ENCODE data around the gene PLOD3.

The PLOD3 gene

DNA sequence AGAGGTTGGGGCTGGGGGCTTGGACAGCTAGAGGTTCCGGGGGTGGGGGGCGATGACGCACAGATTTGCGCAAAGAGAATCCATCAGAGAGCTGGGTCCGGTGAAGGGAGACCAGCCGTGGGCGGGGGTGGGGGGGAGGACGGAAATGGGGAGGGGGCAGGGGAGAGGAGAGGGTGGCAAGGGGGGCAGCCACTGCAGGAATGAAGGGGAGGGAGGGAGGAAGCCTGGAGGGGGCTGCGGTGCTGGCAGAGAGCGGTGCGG lies 50.8 kb downstream of the PLOD3 start:
- H3K27me3 ChIP-seq (replicated peaks; ENCODE audit: control insufficient read depth, insufficient read depth, low read length), result peaks cover 52% of the 10 kb centered on the region
- no peak overlapping the region for H3K4me3 ChIP-seq (ENCODE audit: low read length)
- no peak overlapping the region for H3K9ac ChIP-seq (ENCODE audit: low read length)
- H3K36me3 ChIP-seq (ENCODE audit: control insufficient read depth, insufficient read depth, low read length, severe bottlenecking), result no peaks in the 10 kb centered on the region
- no peaks in the 10 kb centered on the region for H3K9me3 ChIP-seq (ENCODE audit: control insufficient read depth, low read length)
- no peak for DNase-seq (ENCODE audit: low read depth)
- peaks cover 20% of the 10 kb centered on the region for H3K4me1 ChIP-seq (ENCODE audit: control insufficient read depth, insufficient read depth, low read length)

DNA sequence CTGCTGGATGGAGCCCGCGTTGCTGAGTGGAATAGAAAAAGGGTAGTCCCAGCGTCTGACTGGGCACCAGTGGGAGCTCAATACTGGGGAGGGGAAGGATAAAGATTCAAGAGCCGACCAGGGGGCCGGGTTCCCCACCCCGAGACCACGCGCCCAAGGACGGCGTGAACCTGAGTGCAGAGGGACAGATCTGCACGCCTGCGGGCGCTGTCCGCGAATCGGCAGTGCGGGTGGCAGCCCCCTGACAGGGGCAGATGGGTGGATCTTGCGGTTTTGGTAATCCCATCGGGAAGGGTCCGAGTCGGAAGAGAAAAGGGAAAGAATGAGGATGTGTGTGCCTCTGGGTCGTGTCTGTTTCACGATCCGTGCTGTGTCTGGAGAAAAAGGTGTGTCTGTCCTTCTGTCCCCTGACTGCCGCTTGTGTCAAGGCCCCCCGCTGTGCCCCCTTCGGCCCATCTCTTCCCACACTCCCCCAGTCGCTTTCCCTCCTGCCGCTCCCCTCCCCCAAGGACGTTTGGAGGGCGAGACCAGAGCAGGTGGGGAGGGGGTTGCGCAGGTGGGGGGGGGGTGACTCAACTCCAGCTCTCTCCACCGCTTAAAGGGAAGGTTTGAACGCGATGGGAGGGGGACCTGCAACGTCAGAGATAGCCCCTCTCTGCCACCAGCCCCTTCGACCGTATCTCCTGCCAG lies 51.3 kb downstream of the PLOD3 start:
- no peak for DNase-seq (ENCODE audit: low read depth)
- H3K9ac ChIP-seq (ENCODE audit: low read length), result no peak overlapping the region
- H3K9me3 ChIP-seq (ENCODE audit: control insufficient read depth, low read length), result no peaks in the 10 kb centered on the region
- no peaks in the 10 kb centered on the region for H3K36me3 ChIP-seq (ENCODE audit: control insufficient read depth, insufficient read depth, low read length, severe bottlenecking)
- peaks cover 20% of the 10 kb centered on the region for H3K4me1 ChIP-seq (ENCODE audit: control insufficient read depth, insufficient read depth, low read length)
- peak overlapping the region; percentile 20 for H3K4me3 ChIP-seq (ENCODE audit: low read length)
- peaks cover 48% of the 10 kb centered on the region for H3K27me3 ChIP-seq (replicated peaks; ENCODE audit: control insufficient read depth, insufficient read depth, low read length)

DNA sequence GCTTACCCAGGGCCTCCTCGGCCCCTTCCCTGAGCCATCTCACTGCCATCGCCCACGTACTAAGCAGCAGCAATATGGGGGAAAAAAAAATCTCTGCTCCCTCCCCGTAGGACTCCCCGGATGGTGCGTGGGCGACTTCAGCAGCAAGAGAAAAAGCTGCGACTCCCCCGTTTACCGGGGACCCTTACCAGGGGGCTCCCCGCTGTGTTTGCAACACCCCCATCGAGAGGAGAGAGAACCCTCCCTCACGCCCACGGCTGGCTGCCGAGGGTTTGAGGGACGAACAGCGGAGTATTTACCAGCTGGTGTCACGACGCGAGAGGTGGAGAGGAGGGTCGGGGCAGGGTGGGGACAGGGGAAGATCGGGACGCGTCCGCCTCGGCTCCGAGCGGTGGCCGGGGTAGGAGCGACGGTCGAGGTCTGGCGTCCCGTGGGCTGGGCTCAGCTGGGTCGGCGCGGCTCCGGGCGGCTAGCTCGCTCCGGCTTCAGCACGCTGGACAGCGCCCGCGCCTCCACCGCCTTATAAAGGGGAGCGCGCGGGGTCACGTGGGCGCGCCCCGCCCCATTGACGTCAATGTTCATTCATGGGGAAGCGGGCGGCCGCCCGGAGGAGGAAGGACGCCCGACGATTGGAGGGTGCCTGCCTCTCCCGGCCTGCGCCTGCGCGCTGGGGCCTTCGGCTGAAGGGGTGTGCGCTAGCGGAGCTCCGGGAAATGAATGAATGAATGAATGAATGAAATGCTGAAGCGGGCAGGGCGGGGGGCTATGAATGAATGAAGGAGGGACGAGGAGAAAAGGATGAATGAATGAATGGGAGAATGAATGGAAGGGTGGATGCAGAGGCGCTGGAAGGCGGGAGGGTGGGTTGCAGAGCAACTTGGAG lies 52.1 kb downstream of the PLOD3 start, which contains the start of gene VGF:
Gene VGF (minus strand): TSS at position 495 of the 883 bp plus-strand sequence. CDS start 726 bp downstream, outside the sequence.
- H3K4me1 ChIP-seq (ENCODE audit: control insufficient read depth, insufficient read depth, low read length), result peaks cover 20% of the 10 kb centered on the region
- H3K9me3 ChIP-seq (ENCODE audit: control insufficient read depth, low read length), result no peaks in the 10 kb centered on the region
- peaks cover 41% of the 10 kb centered on the region for H3K27me3 ChIP-seq (replicated peaks; ENCODE audit: control insufficient read depth, insufficient read depth, low read length)
- no peak within 1 kb of the TSS for H3K9ac ChIP-seq (ENCODE audit: low read length)
- peak within 1 kb of the TSS; percentile 40 for H3K4me3 ChIP-seq (ENCODE audit: low read length)
- H3K36me3 ChIP-seq (ENCODE audit: control insufficient read depth, insufficient read depth, low read length, severe bottlenecking), result peaks cover under 1% of the 10 kb centered on the region
- peak; percentile 96 for DNase-seq (ENCODE audit: low read depth)

DNA sequence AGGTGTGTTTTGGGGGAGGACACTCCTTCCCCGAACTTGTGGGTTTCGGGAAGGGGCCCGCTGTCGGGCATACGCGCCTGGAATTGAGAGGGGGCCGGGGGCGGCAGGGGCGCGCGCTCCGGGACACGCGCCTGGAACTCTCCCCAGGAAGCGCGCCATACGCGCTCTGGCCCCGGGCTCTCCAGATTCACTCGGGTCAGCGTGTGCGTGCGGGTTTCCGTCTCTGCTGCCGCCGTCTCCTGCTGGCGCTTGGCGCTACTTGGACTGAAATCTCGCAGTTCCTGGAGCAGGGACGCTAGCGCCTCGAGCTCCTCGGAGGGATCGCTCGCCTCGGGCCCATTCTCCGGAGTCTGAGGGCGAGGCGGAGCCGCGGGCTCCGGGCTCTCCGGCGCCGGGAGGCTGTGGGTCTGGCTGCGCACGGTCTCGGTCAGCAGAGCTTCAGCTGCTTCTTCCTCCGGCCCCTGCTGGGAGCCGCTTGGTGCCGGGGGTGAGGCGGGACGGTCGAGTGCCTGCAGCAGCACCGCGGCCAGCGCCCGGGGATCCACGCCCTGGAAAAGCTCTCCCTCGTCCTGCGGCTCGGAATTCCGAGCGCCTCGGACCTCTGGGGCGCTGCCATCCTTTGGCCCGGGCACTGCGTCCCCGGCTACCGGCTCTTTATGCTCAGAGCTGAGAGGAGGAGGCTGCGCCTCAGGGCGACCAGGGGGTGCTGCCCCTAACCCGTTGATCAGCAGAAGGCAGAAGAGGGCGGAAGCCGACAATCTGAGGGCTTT lies 53.1 kb downstream of the PLOD3 start:
- DNase-seq (ENCODE audit: low read depth), result peak; percentile 83
- H3K36me3 ChIP-seq (ENCODE audit: control insufficient read depth, insufficient read depth, low read length, severe bottlenecking), result peaks cover 11% of the 10 kb centered on the region
- H3K27me3 ChIP-seq (replicated peaks; ENCODE audit: control insufficient read depth, insufficient read depth, low read length), result peaks cover 31% of the 10 kb centered on the region

DNA sequence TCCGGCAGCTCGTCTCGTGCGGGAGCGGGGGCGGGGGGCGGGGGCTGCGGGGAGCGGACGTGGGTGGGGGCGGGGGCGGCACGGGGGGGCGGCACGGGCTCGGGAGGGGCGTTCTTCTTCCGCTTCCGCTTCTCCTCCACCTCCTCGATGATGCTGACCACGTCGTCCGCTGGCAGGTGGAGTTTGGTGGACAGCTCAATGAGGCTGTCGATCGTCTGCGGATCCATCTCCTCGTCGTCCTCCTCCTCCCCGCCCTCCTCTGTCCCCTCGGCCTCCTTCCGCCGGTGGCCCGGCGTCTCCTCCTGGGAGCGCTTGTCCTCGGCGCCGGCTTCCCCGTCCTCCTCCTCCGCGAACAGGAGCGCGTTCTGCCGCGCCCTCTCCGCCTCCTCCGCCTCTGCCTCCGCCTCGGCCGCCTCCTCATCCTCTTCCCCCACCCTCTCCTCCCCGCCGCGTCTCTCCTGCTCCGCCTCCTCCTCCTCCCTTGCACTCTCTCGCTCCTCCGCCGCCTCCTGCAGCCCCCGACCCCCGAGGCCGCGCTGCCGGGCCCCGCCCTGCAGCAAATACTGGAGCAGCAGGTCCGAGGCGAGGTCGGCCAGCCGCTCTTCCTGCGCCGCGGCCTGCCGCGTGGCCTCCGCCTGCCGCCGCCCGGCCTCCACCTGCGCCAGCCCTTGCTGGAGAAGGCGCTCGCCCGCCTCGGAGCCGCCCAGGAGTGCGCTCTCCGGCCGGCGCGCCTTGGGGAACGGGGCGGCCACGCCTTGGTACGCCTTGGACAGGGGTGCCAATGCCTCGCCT lies 53.9 kb downstream of the PLOD3 start:
- H3K9ac ChIP-seq (ENCODE audit: low read length), result no peak overlapping the region
- peak; percentile 37 for DNase-seq (ENCODE audit: low read depth)
- peak overlapping the region; percentile 47 for H3K4me3 ChIP-seq (ENCODE audit: low read length)
- H3K27me3 ChIP-seq (replicated peaks; ENCODE audit: control insufficient read depth, insufficient read depth, low read length), result peaks cover 24% of the 10 kb centered on the region
- peaks cover 17% of the 10 kb centered on the region for H3K4me1 ChIP-seq (ENCODE audit: control insufficient read depth, insufficient read depth, low read length)
- no peaks in the 10 kb centered on the region for H3K9me3 ChIP-seq (ENCODE audit: control insufficient read depth, low read length)
- H3K36me3 ChIP-seq (ENCODE audit: control insufficient read depth, insufficient read depth, low read length, severe bottlenecking), result peaks cover 18% of the 10 kb centered on the region

More for the DNA sequence above, 53.1 kb downstream of the PLOD3 start:
- H3K9ac ChIP-seq (ENCODE audit: low read length), result no peak overlapping the region
- H3K4me1 ChIP-seq (ENCODE audit: control insufficient read depth, insufficient read depth, low read length), result peaks cover 17% of the 10 kb centered on the region
- no peaks in the 10 kb centered on the region for H3K9me3 ChIP-seq (ENCODE audit: control insufficient read depth, low read length)
- H3K4me3 ChIP-seq (ENCODE audit: low read length), result peak overlapping the region; percentile 47

DNA sequence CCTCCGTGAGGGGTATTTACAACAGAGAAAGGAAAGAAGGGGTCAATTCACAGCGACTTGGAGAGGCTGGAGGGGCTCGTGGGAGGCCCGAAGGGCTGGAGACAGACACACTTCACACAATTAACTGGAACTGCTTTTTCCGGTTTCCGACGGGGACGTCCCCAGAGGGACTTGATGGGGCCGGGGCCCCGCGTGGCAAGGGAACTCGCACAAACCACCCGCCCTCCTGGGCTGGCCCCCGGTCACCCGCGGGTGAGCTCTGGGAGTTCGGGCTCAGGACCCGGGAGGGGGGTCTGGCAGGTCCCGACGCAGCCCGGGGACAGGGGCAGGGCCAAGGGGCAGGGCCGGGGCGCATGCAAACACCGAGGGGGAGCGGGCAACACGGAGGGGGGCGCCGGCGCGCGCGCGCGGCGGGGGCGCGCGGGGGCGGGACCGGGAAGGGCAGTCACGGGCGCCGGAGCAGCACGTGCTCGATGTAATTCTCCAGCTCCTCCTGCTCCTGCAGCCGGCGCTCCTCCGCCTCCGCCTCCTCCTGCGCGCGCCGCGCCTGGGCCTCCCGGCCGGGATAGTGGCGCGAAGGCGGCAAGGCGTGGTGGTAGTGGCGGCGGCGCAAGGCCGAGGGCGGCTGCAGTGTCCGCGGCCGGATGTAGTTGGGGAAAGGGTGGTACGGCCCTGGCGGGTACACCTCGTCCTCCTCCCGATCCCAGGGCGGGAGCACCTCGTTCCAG lies 54.7 kb downstream of the PLOD3 start:
- Histone ChIP-seq H3K4me1 (ENCODE audit: control insufficient read depth, insufficient read depth, low read length) (peaks cover 17% of the 10 kb centered on the region), H3K27me3 (replicated peaks; ENCODE audit: control insufficient read depth, insufficient read depth, low read length) (peaks cover 17% of the 10 kb centered on the region), H3K4me3 (ENCODE audit: low read length) (no peak overlapping the region), H3K9ac (ENCODE audit: low read length) (no peak overlapping the region), H3K36me3 (ENCODE audit: control insufficient read depth, insufficient read depth, low read length, severe bottlenecking) (peaks cover 24% of the 10 kb centered on the region), H3K9me3 (ENCODE audit: control insufficient read depth, low read length) (no peaks in the 10 kb centered on the region)
- DNase-seq (ENCODE audit: low read depth), result peak; percentile 67

DNA sequence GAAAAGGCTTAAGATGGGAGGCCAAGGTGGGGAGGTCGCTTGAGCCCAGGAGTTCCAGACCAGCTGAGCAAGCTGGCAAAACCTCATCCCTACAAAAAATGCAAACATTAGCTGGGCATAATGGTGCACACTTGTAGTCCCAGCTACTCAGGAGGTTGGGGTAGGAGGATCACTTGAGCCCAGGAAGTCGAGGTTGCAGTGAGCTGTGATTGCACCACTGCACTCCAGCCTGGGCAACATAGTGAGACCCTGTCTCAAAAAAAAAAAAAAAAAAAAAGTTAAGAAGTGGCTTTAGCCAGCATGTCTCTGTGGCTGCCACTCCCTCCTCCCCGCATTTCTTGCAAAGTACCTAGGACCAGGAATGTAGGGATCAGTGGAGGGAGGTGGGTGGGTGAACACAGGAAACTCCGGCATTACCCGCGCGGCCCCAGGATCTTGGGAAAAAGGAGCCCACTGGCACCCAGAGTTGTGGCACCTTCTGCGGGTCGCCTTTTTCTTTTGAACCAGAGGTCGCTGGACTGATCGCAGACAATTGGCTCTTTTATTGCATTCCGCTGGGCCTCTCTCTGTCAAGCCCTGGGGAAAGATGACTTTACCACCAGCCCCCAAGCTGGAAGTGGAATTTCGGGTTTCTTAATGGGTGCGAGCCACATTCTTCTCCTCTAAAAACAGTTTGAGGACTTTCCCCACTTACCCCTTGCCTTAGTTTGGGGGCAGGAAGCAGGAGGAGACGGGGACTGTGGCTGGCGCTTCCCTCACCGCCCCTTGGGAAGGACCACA lies 55.5 kb downstream of the PLOD3 start:
- Histone ChIP-seq H3K4me3 (ENCODE audit: low read length) (no peak overlapping the region), H3K36me3 (ENCODE audit: control insufficient read depth, insufficient read depth, low read length, severe bottlenecking) (peaks cover 33% of the 10 kb centered on the region), H3K9me3 (ENCODE audit: control insufficient read depth, low read length) (no peaks in the 10 kb centered on the region), H3K27me3 (replicated peaks; ENCODE audit: control insufficient read depth, insufficient read depth, low read length) (peaks cover 8% of the 10 kb centered on the region), H3K9ac (ENCODE audit: low read length) (no peak overlapping the region), H3K4me1 (ENCODE audit: control insufficient read depth, insufficient read depth, low read length) (peaks cover 17% of the 10 kb centered on the region)
- no peak for DNase-seq (ENCODE audit: low read depth)

DNA sequence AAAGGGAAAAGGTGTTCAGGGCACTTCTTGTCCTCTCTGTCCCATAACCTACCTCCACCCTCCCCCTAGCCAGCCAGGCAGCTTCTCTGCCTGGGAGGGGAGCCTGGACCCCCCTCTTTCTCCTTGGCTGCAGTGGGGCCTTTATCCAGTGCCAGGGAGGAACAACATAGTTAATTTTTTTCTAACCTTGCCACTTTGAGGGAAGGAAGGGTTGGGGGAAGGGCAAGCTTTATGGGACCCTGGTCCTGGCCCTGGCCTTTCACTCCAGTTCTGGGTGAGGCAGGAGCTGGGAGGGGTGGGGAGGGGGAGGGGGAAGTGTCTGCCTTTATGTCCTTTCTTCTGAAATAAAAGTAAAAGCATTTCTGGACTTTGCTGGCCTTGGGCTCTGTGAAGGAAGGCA lies 56.5 kb downstream of the PLOD3 start:
- no peak for DNase-seq (ENCODE audit: low read depth)
- peaks cover 4% of the 10 kb centered on the region for H3K27me3 ChIP-seq (replicated peaks; ENCODE audit: control insufficient read depth, insufficient read depth, low read length)
- H3K36me3 ChIP-seq (ENCODE audit: control insufficient read depth, insufficient read depth, low read length, severe bottlenecking), result peaks cover 37% of the 10 kb centered on the region
- H3K4me1 ChIP-seq (ENCODE audit: control insufficient read depth, insufficient read depth, low read length), result peaks cover 17% of the 10 kb centered on the region
- H3K9me3 ChIP-seq (ENCODE audit: control insufficient read depth, low read length), result no peaks in the 10 kb centered on the region
- H3K4me3 ChIP-seq (ENCODE audit: low read length), result no peak overlapping the region
- H3K9ac ChIP-seq (ENCODE audit: low read length), result no peak overlapping the region

DNA sequence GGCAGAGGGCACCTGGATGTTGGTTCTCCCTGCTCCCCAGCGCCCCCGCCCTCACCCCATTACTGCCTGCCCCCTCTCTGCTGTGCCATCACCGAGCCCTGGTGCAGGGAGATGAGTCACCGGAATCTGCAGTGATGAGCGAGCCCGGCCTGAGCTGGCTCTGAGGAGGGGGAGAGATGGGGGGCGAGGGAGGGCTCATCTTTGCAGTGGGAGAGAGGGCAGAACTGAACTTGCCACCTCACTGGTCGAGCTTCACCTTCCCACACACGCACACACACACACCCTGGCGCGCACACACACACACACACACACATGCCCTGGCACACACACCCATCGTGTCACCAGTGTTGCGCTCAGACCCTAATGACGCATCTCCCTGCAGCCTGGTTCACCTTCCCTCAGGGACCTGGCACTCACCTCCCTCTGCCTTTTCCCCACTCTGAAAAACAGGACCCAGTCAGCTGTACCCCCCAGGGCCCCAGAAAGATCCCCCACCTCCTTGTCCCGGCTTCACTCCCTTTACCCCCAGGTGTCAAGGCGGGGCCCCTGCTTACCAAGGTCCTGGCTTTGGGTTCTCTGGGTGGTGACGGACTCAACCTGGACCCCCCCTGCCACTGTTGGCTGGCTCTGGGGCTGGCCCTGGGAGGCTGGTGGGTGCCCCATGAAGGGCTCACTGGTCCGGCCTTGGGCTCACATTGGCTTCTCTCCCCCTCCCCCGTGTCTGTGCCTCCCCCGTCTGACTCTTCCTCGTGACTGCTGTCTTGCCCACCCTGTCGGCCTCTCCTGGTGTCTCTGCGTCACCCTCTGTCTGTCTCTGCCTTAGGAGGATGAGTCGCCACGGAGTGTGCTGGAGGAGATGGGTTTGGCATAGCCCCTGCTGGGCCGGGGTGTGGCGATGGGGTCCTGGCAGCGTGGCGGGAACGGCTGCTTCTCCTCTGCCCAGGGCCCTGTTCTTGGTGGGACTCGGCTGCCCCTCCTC lies 57.4 kb downstream of the PLOD3 start:
- Histone ChIP-seq H3K4me3 (ENCODE audit: low read length) (no peak overlapping the region), H3K9me3 (ENCODE audit: control insufficient read depth, low read length) (no peaks in the 10 kb centered on the region), H3K4me1 (ENCODE audit: control insufficient read depth, insufficient read depth, low read length) (peaks cover 20% of the 10 kb centered on the region), H3K36me3 (ENCODE audit: control insufficient read depth, insufficient read depth, low read length, severe bottlenecking) (peaks cover 37% of the 10 kb centered on the region), H3K27me3 (replicated peaks; ENCODE audit: control insufficient read depth, insufficient read depth, low read length) (no peaks in the 10 kb centered on the region), H3K9ac (ENCODE audit: low read length) (no peak overlapping the region)
- no peak for DNase-seq (ENCODE audit: low read depth)
